Muscle of leg (tissue), 16 donors: Measurements from ENCODE around the gene MAF. TPM values are rescaled to one million over a fixed set of nuclear protein-coding genes. Genes with fewer than 3 reads are reported as not detected.

Experiments
- DNase-seq: peaks from one replicate; pipeline ENCODE4 v3.0.0; 2013
- H3K27ac ChIP-seq: one replicate; pipeline ENCODE4 v1.5.1; 2013; ENCODE audit warnings: mild to moderate bottlenecking, low read length, control low read depth
- H3K27me3 ChIP-seq: one replicate; pipeline ENCODE4 v1.6.1; 2013; ENCODE audit warnings: low read length; ENCODE audit not compliant: control insufficient read depth, insufficient read depth
- H3K36me3 ChIP-seq: one replicate; pipeline ENCODE4 v1.6.1; 2013; ENCODE audit warnings: low read length; ENCODE audit not compliant: control insufficient read depth, insufficient read depth
- H3K4me1 ChIP-seq: one replicate; pipeline ENCODE4 v1.6.1; 2013; ENCODE audit warnings: low read length; ENCODE audit not compliant: control insufficient read depth, insufficient read depth
- H3K4me3 ChIP-seq: one replicate; pipeline ENCODE4 v1.5.1; 2013; ENCODE audit warnings: low read length, control low read depth
- H3K9me3 ChIP-seq: replicated peaks from 2 replicates; pipeline ENCODE4 v1.6.1; 2013; ENCODE audit warnings: low read depth, low read length; ENCODE audit not compliant: control insufficient read depth
- WGBS: methylation state at CpG from one replicate; pipeline ENCODE4 v1.1.5; 2013; ENCODE audit warnings: missing lambda C conversion rate; ENCODE audit not compliant: insufficient coverage; 5-methylcytosine and 5-hydroxymethylcytosine counted together
- long read RNA-seq, 11 donors: transcript quantifications; one replicate each; lab custom pipeline, GENCODE V29; 2026
- polyA plus RNA-seq, 8 donors: library from polyadenylated mRNA; unstranded; fragments of 120-200 nt; gene quantifications; one replicate each; pipeline versions ENCODE4 v1.2.1 to v1.2.3, GENCODE V29; 2013; ENCODE audit warnings: inconsistent platforms in 1 of 8, low replicate concordance in 1 of 8; ENCODE audit not compliant: insufficient read length in 8 of 8, insufficient read depth in 1 of 8
- total RNA-seq: library from RNA; stranded (reverse); fragments of 120-200 nt; gene quantifications from one replicate; pipeline ENCODE4 v1.2.4, GENCODE V29; 2013

The MAF gene
- total RNA-seq (31.3 TPM), polyA plus RNA-seq (10 to 100 TPM; 25.3 to 45.1 (median 32.3) TPM)
- long read RNA-seq, donor 1, full-length matches to known transcripts = 58 of 58 reads
- long read RNA-seq, donor 1, partial matches to known transcripts = 0 of 58 reads
- long read RNA-seq, donor 1, other reads (novel, unspliced or antisense) = 0 of 58 reads
- long read RNA-seq, donor 2, full-length matches to known transcripts = 18 of 18 reads
- long read RNA-seq, donor 2, partial matches to known transcripts = 0 of 18 reads
- long read RNA-seq, donor 2, other reads (novel, unspliced or antisense) = 0 of 18 reads
- long read RNA-seq, donor 3, full-length matches to known transcripts = 105 of 105 reads
- long read RNA-seq, donor 3, partial matches to known transcripts = 0 of 105 reads
- long read RNA-seq, donor 3, other reads (novel, unspliced or antisense) = 0 of 105 reads
- long read RNA-seq, donor 4, full-length matches to known transcripts = 86 of 86 reads
- long read RNA-seq, donor 4, partial matches to known transcripts = 0 of 86 reads
- long read RNA-seq, donor 4, other reads (novel, unspliced or antisense) = 0 of 86 reads
- long read RNA-seq, donor 5, full-length matches to known transcripts = 204 of 204 reads
- long read RNA-seq, donor 5, partial matches to known transcripts = 0 of 204 reads
- long read RNA-seq, donor 5, other reads (novel, unspliced or antisense) = 0 of 204 reads
- long read RNA-seq, donor 6, full-length matches to known transcripts = 102 of 102 reads
- long read RNA-seq, donor 6, partial matches to known transcripts = 0 of 102 reads
- long read RNA-seq, donor 6, other reads (novel, unspliced or antisense) = 0 of 102 reads
- long read RNA-seq, donor 7, full-length matches to known transcripts = 125 of 125 reads
- long read RNA-seq, donor 7, partial matches to known transcripts = 0 of 125 reads
- long read RNA-seq, donor 7, other reads (novel, unspliced or antisense) = 0 of 125 reads
- long read RNA-seq, donor 8, full-length matches to known transcripts = 94 of 94 reads
- long read RNA-seq, donor 8, partial matches to known transcripts = 0 of 94 reads
- long read RNA-seq, donor 8, other reads (novel, unspliced or antisense) = 0 of 94 reads
- long read RNA-seq, donor 9, full-length matches to known transcripts = 184 of 184 reads
- long read RNA-seq, donor 9, partial matches to known transcripts = 0 of 184 reads
- long read RNA-seq, donor 9, other reads (novel, unspliced or antisense) = 0 of 184 reads
- long read RNA-seq, donor 10, full-length matches to known transcripts = 118 of 118 reads
- long read RNA-seq, donor 10, partial matches to known transcripts = 0 of 118 reads
- long read RNA-seq, donor 10, other reads (novel, unspliced or antisense) = 0 of 118 reads
- long read RNA-seq, donor 11, full-length matches to known transcripts = 169 of 169 reads
- long read RNA-seq, donor 11, partial matches to known transcripts = 0 of 169 reads
- long read RNA-seq, donor 11, other reads (novel, unspliced or antisense) = 0 of 169 reads

GRCh38 chr16:79600638-79601091 is at the start of gene MAF:
Gene MAF, minus strand, starts transcription at chr16:79600737. Its CDS starts 835 bp downstream, at chr16:79599902.
- DNase-seq = peak; percentile 99
- Histone ChIP-seq H3K4me3 (peak within 1 kb of the TSS; percentile 82), H3K27me3 (no peaks in the 10 kb centered on the region), H3K36me3 (no peaks in the 10 kb centered on the region), H3K9me3 (no peaks in the 10 kb centered on the region), H3K27ac (peak within 1 kb of the TSS; percentile 97), H3K4me1 (peaks cover 8% of the 10 kb centered on the region)
- WGBS = 1% methylated on average over 20 of the region's 25 CpGs

DNA sequence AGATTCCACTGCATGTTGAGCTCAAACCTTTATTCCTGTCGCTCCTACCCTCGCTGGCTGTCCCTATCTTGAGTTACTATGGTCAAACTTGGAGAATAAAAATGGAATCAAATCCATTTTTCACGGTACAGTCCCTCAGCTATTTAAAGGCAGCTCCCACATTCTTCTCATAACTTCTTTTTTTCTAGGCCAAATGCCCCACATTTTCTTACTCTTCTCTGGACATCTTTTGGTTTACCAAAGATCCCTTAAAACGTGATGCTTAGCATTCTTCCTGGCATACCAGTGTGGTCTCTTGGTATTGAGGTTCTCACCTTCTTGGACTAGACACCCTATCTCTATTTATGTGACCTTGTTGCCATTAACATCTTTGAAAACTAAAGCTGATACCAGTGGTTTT is 48.3 kb upstream of the MAF start:
- Histone ChIP-seq H3K27me3 (no peaks in the 10 kb centered on the region), H3K4me3 (no peak overlapping the region), H3K9me3 (no peaks in the 10 kb centered on the region), H3K4me1 (peaks cover 17% of the 10 kb centered on the region), H3K27ac (no peak overlapping the region), H3K36me3 (no peaks in the 10 kb centered on the region)
- DNase-seq = no peak
- WGBS = 63% methylated on average over 2 of the region's 4 CpGs

DNA sequence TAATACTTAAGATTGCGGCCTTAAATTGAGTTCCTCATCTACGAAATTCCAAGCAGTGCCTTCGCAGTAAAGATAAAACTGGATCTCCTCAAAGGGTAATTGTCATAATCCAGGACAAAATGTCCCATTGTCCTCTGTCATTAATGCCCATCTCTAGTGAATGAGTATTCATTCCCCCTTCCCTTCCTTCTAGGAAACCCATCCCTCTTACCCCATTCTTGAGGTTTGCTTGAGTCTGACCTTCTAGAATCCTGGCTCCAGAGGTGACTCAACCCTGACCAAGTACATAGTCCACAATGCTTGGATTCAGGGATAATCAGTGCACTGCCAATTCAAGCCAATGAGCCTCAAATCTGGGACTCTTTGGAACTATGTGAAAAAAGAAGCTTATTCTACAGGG is 47.0 kb upstream of the MAF start:
- Histone ChIP-seq H3K9me3 (no peaks in the 10 kb centered on the region), H3K4me3 (no peak overlapping the region), H3K27me3 (no peaks in the 10 kb centered on the region), H3K4me1 (peaks cover 6% of the 10 kb centered on the region), H3K27ac (no peak overlapping the region), H3K36me3 (no peaks in the 10 kb centered on the region)
- 80% methylated on average over 1 of the region's 3 CpGs for WGBS
- no peak for DNase-seq

GRCh38 chr16:79645701-79646100 is 45.2 kb upstream of the MAF start:
- no CpG with 5 or more reads among the region's 4 CpGs for WGBS

DNA sequence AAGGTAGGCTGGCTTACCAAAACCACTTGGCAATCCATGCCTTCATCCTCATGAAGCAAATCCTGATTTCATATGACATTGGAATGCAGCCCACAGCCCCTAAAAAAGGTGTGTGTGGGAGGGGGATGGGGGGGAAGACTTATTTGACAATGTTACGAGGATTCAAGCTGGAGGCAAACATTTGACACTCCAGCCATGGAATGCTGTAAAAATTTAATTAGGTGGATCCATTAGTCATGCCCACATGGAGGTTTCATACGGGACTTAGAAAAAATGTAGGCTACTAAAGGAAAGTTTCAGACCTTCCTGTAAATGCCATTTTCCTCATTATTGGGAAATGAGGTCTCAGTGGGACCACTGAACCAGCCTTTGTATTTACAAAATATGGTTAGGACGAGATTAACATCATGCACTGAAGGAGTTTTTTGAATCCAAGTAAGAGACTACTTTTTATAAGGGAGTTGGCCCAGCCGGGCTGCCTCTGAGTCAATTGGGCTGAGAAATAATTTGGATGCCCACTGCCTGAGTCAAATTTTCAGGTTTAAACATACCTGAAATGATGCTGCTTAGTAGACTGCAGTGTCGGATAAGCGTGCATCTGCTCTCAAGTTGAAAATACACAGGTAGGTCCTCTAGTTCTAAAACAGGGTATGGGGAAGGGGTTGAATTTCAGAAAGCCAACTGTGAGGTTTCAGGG is 44.6 kb upstream of the MAF start:
- 62% methylated on average over 3 of the region's 6 CpGs for WGBS
- DNase-seq = no peak
- Histone ChIP-seq H3K4me3 (no peak overlapping the region), H3K27me3 (no peaks in the 10 kb centered on the region), H3K4me1 (peaks cover 10% of the 10 kb centered on the region), H3K27ac (no peak overlapping the region), H3K9me3 (no peaks in the 10 kb centered on the region), H3K36me3 (no peaks in the 10 kb centered on the region)

More at GRCh38 chr16:79645701-79646100, 45.2 kb upstream of the MAF start:
- H3K27me3 ChIP-seq = no peaks in the 10 kb centered on the region
- H3K27ac ChIP-seq = no peak overlapping the region
- no peak overlapping the region for H3K4me3 ChIP-seq
- H3K4me1 ChIP-seq = peaks cover 6% of the 10 kb centered on the region
- no peaks in the 10 kb centered on the region for H3K9me3 ChIP-seq
- no peak for DNase-seq
- no peaks in the 10 kb centered on the region for H3K36me3 ChIP-seq

GRCh38 chr16:79642652-79643051 is 42.1 kb upstream of the MAF start:
- no peak for DNase-seq
- Histone ChIP-seq H3K9me3 (no peaks in the 10 kb centered on the region), H3K36me3 (no peaks in the 10 kb centered on the region), H3K4me3 (no peak overlapping the region), H3K27ac (no peak overlapping the region), H3K27me3 (no peaks in the 10 kb centered on the region), H3K4me1 (peaks cover 14% of the 10 kb centered on the region)
- 50% methylated on average over 1 of the region's 4 CpGs for WGBS

- H3K9me3 ChIP-seq = no peaks in the 10 kb centered on the region
- no peaks in the 10 kb centered on the region for H3K27me3 ChIP-seq
- H3K27ac ChIP-seq = peak overlapping the region; percentile 43
- no peak overlapping the region for H3K4me3 ChIP-seq
- peaks cover 14% of the 10 kb centered on the region for H3K4me1 ChIP-seq
- 0% methylated on average over 2 of the region's 16 CpGs for WGBS
- peak; percentile 70 for DNase-seq
- no peaks in the 10 kb centered on the region for H3K36me3 ChIP-seq
These were observed 40.2 kb upstream of the MAF start for GRCh38 chr16:79640513-79641360.

- H3K4me3 ChIP-seq = no peak overlapping the region
- no peak for DNase-seq
- peaks cover 14% of the 10 kb centered on the region for H3K4me1 ChIP-seq
- no peaks in the 10 kb centered on the region for H3K27me3 ChIP-seq
- H3K36me3 ChIP-seq = no peaks in the 10 kb centered on the region
- WGBS = 93% methylated on average over 3 of the region's 13 CpGs
- no peaks in the 10 kb centered on the region for H3K9me3 ChIP-seq
- H3K27ac ChIP-seq = no peak overlapping the region
These were observed 39.2 kb upstream of the MAF start for GRCh38 chr16:79639576-79640311.
